HCT116 (cell line): ENCODE data around the gene PLEKHA6. TPM values are rescaled to one million over a fixed set of nuclear protein-coding genes. Genes with fewer than 3 reads are reported as not detected.

ENCODE experiments used
- ATAC-seq: fragments of 200-7000 bp; cut with Tn5 transposase; 2 replicates; pipeline ENCODE4 v1.9.1; 2020; ENCODE audit warnings: mild to moderate bottlenecking, moderate library complexity
- BruUV-seq: library from RNA; stranded (reverse); fragments of 400-500 nt; replicated peaks from 2 replicates; lab custom pipeline; 2021; lab: Mats Ljungman, UMichigan
- CTCF ChIA-PET: fragments of 300-600 bp; sonication (Branson Sonifier 250); formaldehyde crosslinking; loops from one replicate; lab custom pipeline; 2021; ENCODE audit warnings: antibody characterized with exemption; lab: Charles Lee
- POLR2A ChIA-PET: fragments of 300-600, 350-600 bp; sonication (Branson Sonifier 250); formaldehyde crosslinking; loops from one replicate; lab custom pipeline; 2021; ENCODE audit warnings: antibody characterized with exemption; lab: Charles Lee
- RAD21 ChIA-PET, 2 experiments: fragments of 300-600 bp; sonication (Branson Sonifier 250); formaldehyde crosslinking; loops; one replicate each; lab custom pipeline; 2023; ENCODE audit warnings: low total read pairs in 2 of 2; ENCODE audit not compliant: uncharacterized antibody in 2 of 2, unreplicated experiment in 2 of 2, low non-redundant PET in 1 of 2; lab: Charles Lee
- DNase-seq: peaks from one replicate; pipeline ENCODE4 v3.0.0-alpha.2; 2010; ENCODE audit warnings: low read depth, low spot score
- H2AFZ ChIP-seq: fragments of 200-600 bp; shearing (Covaris generic), sonication (generic); 2 replicates; pipeline ENCODE4 v1.6.1; 2017; ENCODE audit warnings: low read depth, mixed run types, mixed read lengths, antibody characterized with exemption, low read length; ENCODE audit not compliant: poor library complexity, severe bottlenecking
- H3K27ac ChIP-seq: 2 replicates; pipeline ENCODE4 v1.5.1; 2012; ENCODE audit warnings: low read depth, low read length
- H3K27me3 ChIP-seq: fragments of 200-600 bp; sonication (generic); 2 replicates; pipeline ENCODE4 v1.6.1; 2016; ENCODE audit warnings: mixed run types, low read length, mixed read lengths; ENCODE audit not compliant: insufficient read depth
- H3K36me3 ChIP-seq, 2 experiments: fragments of 200-500 bp in 1 of 2; fragments of 200-600 bp in 1 of 2; sonication (Bioruptor generic) in 1 of 2; sonication (generic) in 1 of 2; 2 replicates each; pipeline versions ENCODE4 v1.5.1 to v1.6.1; 2014 to 2016; ENCODE audit warnings: low read length in 2 of 2, inconsistent platforms in 1 of 2, mixed read lengths in 1 of 2, mixed run types in 1 of 2; ENCODE audit not compliant: insufficient read depth in 2 of 2, control insufficient read depth in 1 of 2
- H3K4me1 ChIP-seq, 2 experiments: fragments of 200-600 bp in 1 of 2; sonication (generic) in 1 of 2; 2 replicates each; pipeline versions ENCODE4 v1.5.1 to v1.6.1; 2012 to 2017; ENCODE audit warnings: low read length in 2 of 2, inconsistent platforms in 1 of 2, mild to moderate bottlenecking in 1 of 2, mixed read lengths in 1 of 2, mixed run types in 1 of 2, moderate library complexity in 1 of 2; ENCODE audit not compliant: insufficient read depth in 2 of 2, control insufficient read depth in 1 of 2
- H3K4me2 ChIP-seq: fragments of 200-600 bp; sonication (generic); 2 replicates; pipeline ENCODE4 v1.6.1; 2017; ENCODE audit warnings: mixed run types, low read length, mixed read lengths
- H3K4me3 ChIP-seq, 2 experiments: fragments of 200-600 bp in 1 of 2; sonication (generic) in 1 of 2; replicated peaks in 1 of 2; 2 replicates each; pipeline ENCODE4 v1.5.1; 2011 to 2016; ENCODE audit warnings: low read length in 2 of 2, control low read depth in 1 of 2, low read depth in 1 of 2, mild to moderate bottlenecking in 1 of 2, mixed read lengths in 1 of 2, mixed run types in 1 of 2
- H3K79me2 ChIP-seq: fragments of 200-600 bp; sonication (generic); 2 replicates; pipeline ENCODE4 v1.6.1; 2017; ENCODE audit warnings: mild to moderate bottlenecking, mixed run types, low read length, moderate library complexity, mixed read lengths; ENCODE audit not compliant: insufficient read depth
- H3K9ac ChIP-seq: fragments of 200-600 bp; sonication (generic); 2 replicates; pipeline ENCODE4 v1.6.1; 2016; ENCODE audit warnings: low read length, mixed read lengths
- H3K9me2 ChIP-seq: fragments of 200-600 bp; sonication (generic), shearing (Covaris generic); 2 replicates; pipeline ENCODE4 v1.6.1; 2017; ENCODE audit warnings: mixed run types, mild to moderate bottlenecking, moderate library complexity; ENCODE audit not compliant: insufficient read depth
- H3K9me3 ChIP-seq, 2 experiments: fragments of 200-500 bp in 1 of 2; fragments of 200-600 bp in 1 of 2; sonication (Bioruptor generic) in 1 of 2; sonication (generic) in 1 of 2; 2 replicates each; pipeline ENCODE4 v1.6.1; 2014 to 2017; ENCODE audit warnings: low read length in 2 of 2, mixed read lengths in 2 of 2, inconsistent platforms in 1 of 2, low read depth in 1 of 2, mild to moderate bottlenecking in 1 of 2, mixed run types in 1 of 2, moderate library complexity in 1 of 2; ENCODE audit not compliant: control insufficient read depth in 1 of 2, insufficient read depth in 1 of 2
- H4K20me1 ChIP-seq: fragments of 200-600 bp; sonication (generic), shearing (Covaris generic); 2 replicates; pipeline ENCODE4 v1.6.1; 2017; ENCODE audit warnings: mixed run types, mild to moderate bottlenecking, moderate library complexity; ENCODE audit not compliant: insufficient read depth
- ATF3 ChIP-seq: IDR thresholded peaks from 2 replicates; pipeline ENCODE4 v1.6.1; 2012
- EZH2phosphoT487 ChIP-seq: fragments of 200-600 bp; IDR thresholded peaks from 2 replicates; pipeline ENCODE4 v1.6.1; 2018; ENCODE audit warnings: antibody characterized with exemption, borderline replicate concordance
- FOSL1 ChIP-seq: IDR thresholded peaks from 2 replicates; pipeline ENCODE4 v1.6.1; 2012; ENCODE audit warnings: low read depth
- JUND ChIP-seq: IDR thresholded peaks from 2 replicates; pipeline ENCODE4 v1.6.1; 2012
- MAX ChIP-seq: IDR thresholded peaks from 2 replicates; pipeline ENCODE4 v1.6.1; 2012
- REST ChIP-seq: IDR thresholded peaks from 2 replicates; pipeline ENCODE4 v1.6.1; 2012; ENCODE audit warnings: low read depth
- SRF ChIP-seq: IDR thresholded peaks from 2 replicates; pipeline ENCODE4 v1.6.1; 2012; ENCODE audit warnings: low read depth
- ZFX ChIP-seq: fragments of 450-650 bp; IDR thresholded peaks from 2 replicates; pipeline ENCODE4 v1.6.1; 2017
- intact Hi-C: fragments of 100-400 bp; cut with micrococcal nuclease; formaldehyde crosslinking; loops from 2 replicates; pipeline ENCODE4 v1.10.0; 2022
- total RNA-seq: library from RNA; stranded (reverse); gene quantifications from one replicate; pipeline ENCODE4 v1.2.1, GENCODE V29; 2021; ENCODE audit not compliant: unreplicated experiment

PLEKHA6 gene
- total RNA-seq, 1 experiment from 2014 or later, result 13.1 TPM

- TF ChIP-seq ATF3 (no peak), EZH2phosphoT487 (no peak), ZFX (no peak), SRF (no peak), REST (no peak), FOSL1 (no peak), MAX (no peak)
These were observed 42.6 kb downstream of the PLEKHA6 start (continued) for GRCh38 chr1:204317170-204317569.

GRCh38 chr1:204316164-204316563 is 43.6 kb downstream of the PLEKHA6 start:
- ATAC-seq (no peak), DNase-seq (no peak)
- H3K27me3 ChIP-seq, result no peaks in the 10 kb centered on the region
- TF ChIP-seq ZFX, result no peak
- no peak for TF ChIP-seq EZH2phosphoT487
- no peak for TF ChIP-seq JUND
- peaks cover 19 to 37% of the 10 kb centered on the region in 2 experiments for H3K4me1 ChIP-seq
- H3K4me2 ChIP-seq, result no peak overlapping the region
- H3K9me3 ChIP-seq, result no peaks in the 10 kb centered on the region
- H3K79me2 ChIP-seq, result no peaks in the 10 kb centered on the region
- RAD21 ChIA-PET, result no interaction called here
- H3K36me3 ChIP-seq, result no peaks in the 10 kb centered on the region
- H4K20me1 ChIP-seq, result no peaks in the 10 kb centered on the region
- CTCF ChIA-PET, result no interaction called here
- no peak overlapping the region for H3K4me3 ChIP-seq
- H3K9ac ChIP-seq, result no peak overlapping the region
- intact Hi-C loops, result no loop called here
- no TSS peak for BruUV-seq
- H2AFZ ChIP-seq, result no peak overlapping the region
- no peaks in the 10 kb centered on the region for H3K9me2 ChIP-seq
- no peak overlapping the region for H3K27ac ChIP-seq
- POLR2A ChIA-PET, result no interaction called here
